ENCODE measurements around the gene CRACR2B.

CRACR2B gene

DNA sequence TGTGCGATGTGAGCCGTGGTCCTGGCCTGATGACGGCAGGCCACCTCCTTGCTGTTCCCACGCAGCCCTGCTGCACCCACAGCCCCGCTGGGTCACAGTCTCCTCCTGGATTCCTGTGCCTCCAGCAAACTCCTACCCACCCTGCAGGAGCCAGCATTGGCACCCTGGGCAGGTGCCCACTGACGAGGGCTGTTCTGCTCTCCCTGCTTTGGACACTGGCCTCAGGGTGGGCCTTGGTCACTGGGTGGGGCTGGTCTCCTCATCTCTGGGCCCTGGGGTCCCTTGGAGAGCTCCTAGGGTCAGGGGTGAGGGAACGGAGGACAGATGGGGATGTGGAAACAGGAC lies 27.6 kb downstream of the CRACR2B start:
- TF ChIP-seq, protein P1, sequence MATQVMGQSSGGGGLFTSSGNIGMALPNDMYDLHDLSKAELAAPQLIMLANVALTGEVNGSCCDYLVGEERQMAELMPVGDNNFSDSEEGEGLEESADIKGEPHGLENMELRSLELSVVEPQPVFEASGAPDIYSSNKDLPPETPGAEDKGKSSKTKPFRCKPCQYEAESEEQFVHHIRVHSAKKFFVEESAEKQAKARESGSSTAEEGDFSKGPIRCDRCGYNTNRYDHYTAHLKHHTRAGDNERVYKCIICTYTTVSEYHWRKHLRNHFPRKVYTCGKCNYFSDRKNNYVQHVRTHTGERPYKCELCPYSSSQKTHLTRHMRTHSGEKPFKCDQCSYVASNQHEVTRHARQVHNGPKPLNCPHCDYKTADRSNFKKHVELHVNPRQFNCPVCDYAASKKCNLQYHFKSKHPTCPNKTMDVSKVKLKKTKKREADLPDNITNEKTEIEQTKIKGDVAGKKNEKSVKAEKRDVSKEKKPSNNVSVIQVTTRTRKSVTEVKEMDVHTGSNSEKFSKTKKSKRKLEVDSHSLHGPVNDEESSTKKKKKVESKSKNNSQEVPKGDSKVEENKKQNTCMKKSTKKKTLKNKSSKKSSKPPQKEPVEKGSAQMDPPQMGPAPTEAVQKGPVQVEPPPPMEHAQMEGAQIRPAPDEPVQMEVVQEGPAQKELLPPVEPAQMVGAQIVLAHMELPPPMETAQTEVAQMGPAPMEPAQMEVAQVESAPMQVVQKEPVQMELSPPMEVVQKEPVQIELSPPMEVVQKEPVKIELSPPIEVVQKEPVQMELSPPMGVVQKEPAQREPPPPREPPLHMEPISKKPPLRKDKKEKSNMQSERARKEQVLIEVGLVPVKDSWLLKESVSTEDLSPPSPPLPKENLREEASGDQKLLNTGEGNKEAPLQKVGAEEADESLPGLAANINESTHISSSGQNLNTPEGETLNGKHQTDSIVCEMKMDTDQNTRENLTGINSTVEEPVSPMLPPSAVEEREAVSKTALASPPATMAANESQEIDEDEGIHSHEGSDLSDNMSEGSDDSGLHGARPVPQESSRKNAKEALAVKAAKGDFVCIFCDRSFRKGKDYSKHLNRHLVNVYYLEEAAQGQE (IDR thresholded peaks at IDR 0.05; ENCODE audit: insufficient read depth in 1 of 2, low read depth in 2 of 2, low read length in 2 of 2), result no peak
- TF ChIP-seq SIN3A (IDR thresholded peaks at IDR 0.05; ENCODE audit: borderline replicate concordance, insufficient read depth, low read length), result no peak

DNA sequence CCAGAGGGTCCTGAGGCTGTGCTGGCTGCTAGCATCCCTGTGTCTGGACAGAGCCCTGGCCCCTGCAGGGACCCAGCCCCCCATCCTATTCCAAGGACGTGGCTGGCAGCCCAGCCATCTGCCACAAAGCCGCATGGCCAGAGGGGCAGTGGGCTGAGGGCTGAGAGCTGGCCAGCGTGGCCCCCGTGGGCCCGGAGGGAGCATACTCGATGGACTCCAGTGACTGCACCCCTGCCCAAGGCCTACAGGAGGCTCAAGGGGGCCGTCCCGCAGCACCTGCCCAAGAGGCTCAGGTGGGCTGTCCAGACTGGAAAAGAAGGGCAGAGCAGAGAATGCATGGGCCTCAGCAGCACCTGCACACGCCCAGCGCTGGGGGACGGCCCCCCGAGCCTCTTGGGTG lies 28.1 kb downstream of the CRACR2B start:
- no peak for TF ChIP-seq FOXP2 (optimal IDR thresholded peaks at IDR 0.05; ENCODE audit: borderline replicate concordance, extremely low read depth, extremely low read length, insufficient read depth)

DNA sequence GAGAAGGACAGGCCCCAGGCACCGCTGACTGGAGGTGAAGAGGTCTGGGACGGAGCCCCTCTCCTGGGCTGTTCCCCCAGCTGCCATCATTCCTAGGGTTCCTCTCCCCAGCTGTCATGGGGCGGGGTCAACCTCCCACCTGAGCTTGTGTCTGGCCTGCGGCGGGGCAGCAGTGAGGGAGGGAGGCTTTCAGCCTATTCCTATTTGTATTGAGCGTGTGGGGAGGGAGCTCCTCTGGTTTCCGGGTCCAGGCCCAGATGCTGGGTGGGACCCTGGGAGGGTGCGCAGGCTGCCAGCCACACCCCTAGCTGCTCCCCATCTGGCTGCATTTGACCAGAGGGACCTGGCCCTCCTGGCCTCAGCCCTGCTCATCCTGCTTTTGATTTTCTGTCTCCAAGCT lies 28.7 kb downstream of the CRACR2B start:
- TF ChIP-seq, protein P1 (IDR thresholded peaks at IDR 0.05; ENCODE audit: insufficient read depth in 1 of 2, low read depth in 2 of 2, low read length in 2 of 2), result no peak
- TF ChIP-seq SIN3A (IDR thresholded peaks at IDR 0.05; ENCODE audit: borderline replicate concordance, insufficient read depth, low read length) (no peak), FOXP2 (optimal IDR thresholded peaks at IDR 0.05; ENCODE audit: borderline replicate concordance, extremely low read depth, extremely low read length, insufficient read depth) (no peak), TAF1 (IDR thresholded peaks at IDR 0.05; ENCODE audit: borderline replicate concordance, insufficient read depth, low read length) (no peak), POLR2AphosphoS5 (IDR thresholded peaks at IDR 0.05; ENCODE audit: low read depth, low read length) (no peak)

DNA sequence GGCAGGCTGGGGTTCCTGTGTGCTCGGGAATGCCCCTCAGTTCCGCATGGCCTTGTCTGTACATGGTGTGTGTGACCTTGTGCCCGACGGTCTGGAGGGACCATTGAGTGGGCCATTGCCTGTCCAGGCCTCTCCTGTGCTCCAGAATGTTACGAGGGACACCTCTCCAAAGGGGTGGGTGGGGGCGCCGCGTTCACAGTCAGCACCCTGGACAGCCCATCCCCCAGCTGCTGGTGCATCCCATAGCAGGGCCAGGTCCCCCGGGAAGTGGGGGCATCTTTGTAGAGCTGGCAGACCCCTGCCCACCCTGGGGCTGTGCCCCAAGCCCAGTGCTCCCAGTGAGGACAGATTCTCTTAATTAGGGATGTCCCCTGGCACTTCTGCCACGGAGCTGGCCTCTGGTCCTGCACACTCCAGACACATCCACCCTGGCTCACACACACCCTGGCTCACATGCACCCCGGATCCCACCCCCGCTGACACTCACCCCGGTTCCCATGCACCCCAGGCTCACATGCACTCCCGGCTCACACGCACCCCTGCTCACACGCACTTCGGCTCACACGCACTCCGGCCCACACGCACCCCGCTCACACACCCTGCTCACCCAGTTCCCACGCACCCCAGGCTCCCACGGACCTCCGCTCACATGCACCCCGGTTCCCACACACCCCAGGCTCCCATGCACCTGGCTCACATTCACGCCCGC lies 30.5 kb downstream of the CRACR2B start:
- no peak for TF ChIP-seq FOXP2 (optimal IDR thresholded peaks at IDR 0.05; ENCODE audit: borderline replicate concordance, extremely low read depth, extremely low read length, insufficient read depth)
- TF ChIP-seq, protein P1 (IDR thresholded peaks at IDR 0.05; ENCODE audit: insufficient read depth in 1 of 2, low read depth in 2 of 2, low read length in 2 of 2), result peak in 1 of 2 experiments; percentile 61; a peak in 1 of 4 replicates

DNA sequence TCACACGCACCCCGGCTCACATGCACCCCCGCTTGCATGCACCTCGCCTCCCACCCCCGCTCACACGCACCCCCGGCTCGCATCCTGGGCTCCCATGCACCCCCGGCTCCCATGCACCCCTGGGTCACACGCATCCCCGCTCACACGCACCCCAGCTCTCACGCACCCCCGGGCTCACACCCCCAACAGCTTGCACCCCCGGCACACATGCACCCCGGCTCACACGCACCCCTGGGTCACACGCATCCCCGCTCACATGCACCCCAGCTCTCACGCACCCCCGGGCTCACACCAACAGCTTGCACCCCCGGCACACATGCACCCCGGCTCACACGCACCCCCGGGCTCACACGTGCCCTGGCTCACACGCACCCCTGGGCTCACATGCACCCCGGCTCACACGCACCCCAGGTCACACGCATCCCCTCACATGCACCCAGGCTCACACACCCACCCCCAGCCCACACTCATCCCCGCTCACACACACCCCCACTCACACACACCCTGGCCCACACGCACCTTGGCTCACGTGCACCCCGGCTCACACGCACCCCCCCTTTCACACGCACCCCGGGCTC lies 31.1 kb downstream of the CRACR2B start:
- TF ChIP-seq TAF1 (IDR thresholded peaks at IDR 0.05; ENCODE audit: borderline replicate concordance, insufficient read depth, low read length) (no peak), FOXP2 (optimal IDR thresholded peaks at IDR 0.05; ENCODE audit: borderline replicate concordance, extremely low read depth, extremely low read length, insufficient read depth) (no peak), POLR2AphosphoS5 (IDR thresholded peaks at IDR 0.05; ENCODE audit: low read depth, low read length) (no peak), SIN3A (IDR thresholded peaks at IDR 0.05; ENCODE audit: borderline replicate concordance, insufficient read depth, low read length) (no peak)
- TF ChIP-seq, protein P1 (IDR thresholded peaks at IDR 0.05; ENCODE audit: insufficient read depth in 1 of 2, low read depth in 2 of 2, low read length in 2 of 2), result no peak

Data from PFSK-1 (cell line).